GM23248 (cell line): Measurements from ENCODE around the gene OR8J1.

Source experiments
- EZH2 ChIP-seq: fragments of 200-600 bp; sonication (generic); IDR thresholded peaks from 2 replicates; pipeline ENCODE4 v1.6.1; 2018; ENCODE audit warnings: antibody characterized with exemption, mild to moderate bottlenecking; ENCODE audit not compliant: insufficient read depth, poor library complexity, severe bottlenecking
- EZH2phosphoT487 ChIP-seq: fragments of 200-600 bp; sonication (generic); IDR thresholded peaks from 2 replicates; pipeline ENCODE4 v1.6.1; 2018; ENCODE audit warnings: antibody characterized with exemption, moderate library complexity, mild to moderate bottlenecking, low read depth; ENCODE audit not compliant: insufficient read depth

- TF ChIP-seq EZH2phosphoT487 (no peak), EZH2 (no peak)
These were observed 56.7 kb downstream of the OR8J1 start for GRCh38 chr11:56410801-56411200.
